SK-N-SH (cell line): ENCODE data around the gene NANOS1.

Experiments used
- CTCF ChIP-seq: fragments of 200-600 bp; sonication (generic); IDR thresholded peaks from 2 replicates; pipeline ENCODE4 v1.6.1; 2017; ENCODE audit warnings: antibody characterized with exemption, mild to moderate bottlenecking, moderate library complexity
- EZH2phosphoT487 ChIP-seq: fragments of 200-600 bp; sonication (generic); IDR thresholded peaks from 2 replicates; pipeline ENCODE4 v1.6.1; 2017; ENCODE audit warnings: low read depth, mixed run types, mild to moderate bottlenecking, antibody characterized with exemption, moderate library complexity, borderline replicate concordance
- IRF3 ChIP-seq: fragments of 150-350 bp; IDR thresholded peaks from 2 replicates; pipeline ENCODE4 v1.6.1; 2016; ENCODE audit warnings: mild to moderate bottlenecking, low read depth, low read length
- MAX ChIP-seq: IDR thresholded peaks from 2 replicates; pipeline ENCODE4 v1.4.0; 2012; ENCODE audit warnings: low read depth
- MEF2A ChIP-seq: IDR thresholded peaks from 2 replicates; pipeline ENCODE4 v1.4.0; 2012; ENCODE audit warnings: low read depth, borderline replicate concordance
- PBX3 ChIP-seq: IDR thresholded peaks from 2 replicates; pipeline ENCODE4; 2012
- POLR2AphosphoS5 ChIP-seq: IDR thresholded peaks from 2 replicates; pipeline ENCODE4 v1.6.1; 2012; ENCODE audit warnings: low read depth, low read length
- RAD21 ChIP-seq: IDR thresholded peaks from 2 replicates; pipeline ENCODE4 v1.6.1; 2012; ENCODE audit warnings: mild to moderate bottlenecking, low read length
- REST ChIP-seq: IDR thresholded peaks from 2 replicates; pipeline ENCODE4 v1.6.1; 2012; ENCODE audit warnings: mild to moderate bottlenecking, low read depth, low read length, moderate library complexity
- TAF1 ChIP-seq: IDR thresholded peaks from 2 replicates; pipeline ENCODE4 v1.6.1; 2012; ENCODE audit warnings: low read depth, mild to moderate bottlenecking, low read length, moderate library complexity, borderline replicate concordance
- USF1 ChIP-seq: IDR thresholded peaks from 2 replicates; pipeline ENCODE4 v1.4.0; 2012; ENCODE audit warnings: low read depth, borderline replicate concordance
- YY1 ChIP-seq: IDR thresholded peaks from 2 replicates; pipeline ENCODE4 v1.4.0; 2012; ENCODE audit warnings: low read depth, mild to moderate bottlenecking
- ZBTB33 ChIP-seq: IDR thresholded peaks from 2 replicates; pipeline ENCODE4 v1.4.0; 2012; ENCODE audit warnings: low read depth, borderline replicate concordance

GRCh38 chr10:118997379-118997778, 32.1 kb upstream of the NANOS1 start:
- TF ChIP-seq POLR2AphosphoS5 (no peak), MEF2A (no peak), IRF3 (no peak), REST (no peak), USF1 (no peak), CTCF (no peak), ZBTB33 (no peak), YY1 (no peak), TAF1 (no peak), EZH2phosphoT487 (no peak), RAD21 (no peak), MAX (no peak), PBX3 (no peak)
